Mucosa of descending colon (tissue), 3 donors: ENCODE measurements around the gene SULT1E1. TPM values are rescaled to one million over a fixed set of nuclear protein-coding genes. Genes with fewer than 3 reads are reported as not detected.

Experiments
- ATAC-seq: fragments of 200-7000 bp; cut with Tn5 transposase; one replicate; pipeline ENCODE4 v1.9.1; 2020; ENCODE audit warnings: mild to moderate bottlenecking, moderate library complexity
- DNase-seq, 3 donors: peaks; one replicate each; pipeline ENCODE4 v3.0.0-alpha.2; 2020
- H3K36me3 ChIP-seq: fragments of 200-600 bp; one replicate; pipeline ENCODE4 v1.8.0; 2021; ENCODE audit warnings: low read depth, mild to moderate bottlenecking
- H3K4me1 ChIP-seq: fragments of 200-600 bp; one replicate; pipeline ENCODE4 v1.8.0; 2021; ENCODE audit warnings: low read depth, mild to moderate bottlenecking
- H3K4me3 ChIP-seq: fragments of 200-600 bp; one replicate; pipeline ENCODE4 v1.8.0; 2021; ENCODE audit warnings: mild to moderate bottlenecking
- H3K9me3 ChIP-seq: fragments of 200-600 bp; one replicate; pipeline ENCODE4 v1.8.0; 2021; ENCODE audit warnings: mild to moderate bottlenecking
- intact Hi-C, 2 donors: fragments of 100-400 bp; cut with DNase I in 1 of 2; cut with micrococcal nuclease in 1 of 2; formaldehyde crosslinking; loops; one replicate each; pipeline versions ENCODE4 v1.11.0 to v1.11.1; 2022; cut with DNase I, micrococcal nuclease
- total RNA-seq, 3 donors: library from RNA; stranded (reverse); fragmentation: NEBNext Ultra II Directional in 2 of 3; extraction: Animal tissue kit (Norgen Biotek cat#: 25700) in 2 of 3; gene quantifications; one replicate each; pipeline versions ENCODE4 v1.2.1 to v1.2.4, GENCODE V29; 2021 to 2023
- TF ChIP-seq, protein P1 (sequence below): fragments of 200-600 bp; IDR thresholded peaks from one replicate; pipeline ENCODE4 v1.8.0; 2022; ENCODE audit warnings: antibody characterized with exemption, mild to moderate bottlenecking
- donor health status: DM: no; HTN: no; CAD: no; lungs with moderate emphysema.
- donor health status: DM: no; HTN: no; CAD: no.
- donor health status: DM: no; HTN: yes; CAD: no.

The SULT1E1 gene
- total RNA-seq, 3 donors from 2014 or later, result 0.26 TPM; not detected in 2

DNA sequence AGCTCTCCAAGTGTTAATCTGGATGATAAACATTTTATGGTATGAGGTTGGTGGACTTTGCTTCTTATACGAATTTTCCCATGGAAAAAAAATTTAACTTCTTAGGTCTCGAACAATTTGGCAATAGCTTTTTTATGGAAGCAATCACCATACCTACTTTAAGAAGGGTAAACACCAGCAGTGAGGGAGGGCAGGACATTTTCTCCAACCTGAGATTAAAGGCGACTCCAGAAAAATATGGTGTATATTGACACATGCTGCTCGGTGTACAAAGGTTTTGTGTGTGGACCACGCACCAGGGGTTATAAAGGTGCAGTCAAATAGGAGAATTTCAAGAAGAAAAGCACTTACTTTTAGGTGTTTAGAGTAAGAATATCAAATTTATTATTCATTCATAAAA, 34.2 kb upstream of the SULT1E1 start:
- no peaks in the 10 kb centered on the region for H3K4me1 ChIP-seq
- TF ChIP-seq, protein P1, sequence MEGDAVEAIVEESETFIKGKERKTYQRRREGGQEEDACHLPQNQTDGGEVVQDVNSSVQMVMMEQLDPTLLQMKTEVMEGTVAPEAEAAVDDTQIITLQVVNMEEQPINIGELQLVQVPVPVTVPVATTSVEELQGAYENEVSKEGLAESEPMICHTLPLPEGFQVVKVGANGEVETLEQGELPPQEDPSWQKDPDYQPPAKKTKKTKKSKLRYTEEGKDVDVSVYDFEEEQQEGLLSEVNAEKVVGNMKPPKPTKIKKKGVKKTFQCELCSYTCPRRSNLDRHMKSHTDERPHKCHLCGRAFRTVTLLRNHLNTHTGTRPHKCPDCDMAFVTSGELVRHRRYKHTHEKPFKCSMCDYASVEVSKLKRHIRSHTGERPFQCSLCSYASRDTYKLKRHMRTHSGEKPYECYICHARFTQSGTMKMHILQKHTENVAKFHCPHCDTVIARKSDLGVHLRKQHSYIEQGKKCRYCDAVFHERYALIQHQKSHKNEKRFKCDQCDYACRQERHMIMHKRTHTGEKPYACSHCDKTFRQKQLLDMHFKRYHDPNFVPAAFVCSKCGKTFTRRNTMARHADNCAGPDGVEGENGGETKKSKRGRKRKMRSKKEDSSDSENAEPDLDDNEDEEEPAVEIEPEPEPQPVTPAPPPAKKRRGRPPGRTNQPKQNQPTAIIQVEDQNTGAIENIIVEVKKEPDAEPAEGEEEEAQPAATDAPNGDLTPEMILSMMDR, result no peak
- no peak overlapping the region for H3K4me3 ChIP-seq
- ATAC-seq (peak; percentile 93), DNase-seq (peak in 1 of 3 donors; percentile 52)
- intact Hi-C loops, result no loop called here
- no peaks in the 10 kb centered on the region for H3K36me3 ChIP-seq
- no peaks in the 10 kb centered on the region for H3K9me3 ChIP-seq

DNA sequence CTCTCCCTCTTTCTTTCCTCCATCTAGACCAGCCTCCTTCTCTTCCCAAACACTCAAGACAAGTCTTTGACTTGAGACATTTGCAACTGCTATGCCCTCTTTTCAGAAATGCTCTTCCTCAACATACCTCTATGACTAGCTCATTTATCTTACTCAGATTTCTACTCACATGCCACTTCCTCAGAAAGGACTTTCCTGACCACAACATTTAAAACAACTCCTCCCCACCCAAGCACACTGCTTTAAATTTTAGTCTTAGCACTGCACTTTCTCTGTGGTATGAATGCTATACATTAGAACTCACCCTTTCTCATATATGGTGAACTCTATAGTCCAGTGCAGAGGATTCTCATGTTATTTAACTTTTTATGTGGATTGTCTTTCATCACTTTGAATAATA, 28.4 kb upstream of the SULT1E1 start:
- H3K36me3 ChIP-seq, result no peaks in the 10 kb centered on the region
- no peaks in the 10 kb centered on the region for H3K9me3 ChIP-seq
- TF ChIP-seq, protein P1, result no peak
- ATAC-seq, result no peak
- intact Hi-C loops, result no loop called here
- no peak for DNase-seq
- no peaks in the 10 kb centered on the region for H3K4me1 ChIP-seq
- H3K4me3 ChIP-seq, result no peak overlapping the region

DNA sequence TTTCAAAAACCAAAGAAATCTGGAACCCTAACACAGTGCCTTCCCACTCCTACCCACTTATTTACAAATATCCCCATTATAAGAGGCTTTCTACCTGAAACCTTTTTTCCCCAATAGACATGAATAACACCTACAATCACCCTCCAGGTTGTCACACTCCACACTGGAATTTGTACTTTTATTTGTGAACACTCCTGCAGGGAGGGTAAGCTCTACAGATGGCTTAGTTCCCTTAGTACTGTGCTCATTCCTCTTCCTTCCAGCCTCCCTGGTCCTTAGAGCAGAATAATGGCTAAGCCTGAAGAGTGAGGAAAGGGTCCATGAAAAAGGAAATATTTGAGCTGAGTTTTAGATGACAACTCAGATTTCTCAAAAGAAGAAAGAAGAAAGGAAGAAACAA, 22.2 kb upstream of the SULT1E1 start:
- DNase-seq (no peak), ATAC-seq (no peak)
- no peaks in the 10 kb centered on the region for H3K9me3 ChIP-seq
- H3K36me3 ChIP-seq, result no peaks in the 10 kb centered on the region
- no peaks in the 10 kb centered on the region for H3K4me1 ChIP-seq
- intact Hi-C loops, result no loop called here
- TF ChIP-seq, protein P1, result no peak
- H3K4me3 ChIP-seq, result no peak overlapping the region

DNA sequence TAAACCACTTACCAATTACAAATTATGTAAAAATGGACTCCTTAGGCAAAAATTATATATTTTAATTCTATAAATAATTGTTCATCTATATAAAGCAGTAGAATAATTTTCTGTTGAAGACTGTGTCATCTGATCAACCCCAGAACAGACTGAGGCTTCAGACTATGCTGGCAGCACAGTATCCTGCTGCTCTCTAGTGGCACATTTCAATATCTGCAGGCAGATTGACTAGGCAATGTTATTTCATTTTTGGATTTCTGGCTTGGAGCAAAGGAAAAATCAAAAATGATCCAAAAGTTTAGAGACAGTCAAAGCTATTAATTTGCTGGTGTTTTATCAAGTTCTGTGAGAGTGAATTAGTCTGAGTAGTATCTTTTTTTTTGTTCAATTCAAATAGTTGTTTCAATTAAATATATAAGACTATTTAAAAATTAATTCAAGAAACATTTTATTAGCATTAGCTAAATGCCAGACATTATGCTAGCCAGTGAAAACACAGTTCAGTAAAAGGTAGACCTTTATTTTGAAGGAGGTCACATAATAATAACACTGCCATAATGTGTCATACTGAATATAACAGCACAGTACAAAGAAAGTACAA, 21.3 kb upstream of the SULT1E1 start:
- Histone ChIP-seq H3K4me3 (no peak overlapping the region), H3K36me3 (no peaks in the 10 kb centered on the region), H3K9me3 (no peaks in the 10 kb centered on the region), H3K4me1 (no peaks in the 10 kb centered on the region)
- TF ChIP-seq, protein P1, result peak; percentile 67
- DNase-seq (peak in 1 of 3 donors; percentile 30), ATAC-seq (peak; percentile 93)
- intact Hi-C loops, result loop anchor here in 1 of 2 donors (2.0 kb wide), 1 partner anchor 192 kb away; no protein-coding TSS in a partner anchor

DNA sequence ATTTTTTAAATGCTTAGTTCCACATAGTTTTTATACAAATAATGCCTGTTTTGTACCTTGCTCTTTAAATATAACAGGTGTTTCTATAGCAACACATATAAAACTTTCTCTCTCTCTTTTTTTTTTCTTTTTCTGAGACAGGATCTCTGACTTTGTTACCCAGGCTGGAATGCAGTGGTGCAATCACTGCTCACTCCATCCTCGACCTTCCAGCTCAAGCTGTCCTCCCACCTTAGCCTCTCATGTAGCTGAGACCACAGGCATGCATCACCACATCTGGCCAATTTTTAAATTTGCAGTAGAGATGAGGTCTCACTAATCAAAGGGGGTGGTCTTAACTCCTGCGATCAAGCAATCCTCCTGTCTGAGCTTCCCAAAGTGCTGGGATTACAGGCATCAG, 18.3 kb upstream of the SULT1E1 start:
- Histone ChIP-seq H3K4me3 (no peak overlapping the region), H3K9me3 (no peaks in the 10 kb centered on the region), H3K4me1 (no peaks in the 10 kb centered on the region), H3K36me3 (no peaks in the 10 kb centered on the region)
- no peak for DNase-seq
- TF ChIP-seq, protein P1, result no peak
- ATAC-seq, result no peak
- intact Hi-C loops, result no loop called here

DNA sequence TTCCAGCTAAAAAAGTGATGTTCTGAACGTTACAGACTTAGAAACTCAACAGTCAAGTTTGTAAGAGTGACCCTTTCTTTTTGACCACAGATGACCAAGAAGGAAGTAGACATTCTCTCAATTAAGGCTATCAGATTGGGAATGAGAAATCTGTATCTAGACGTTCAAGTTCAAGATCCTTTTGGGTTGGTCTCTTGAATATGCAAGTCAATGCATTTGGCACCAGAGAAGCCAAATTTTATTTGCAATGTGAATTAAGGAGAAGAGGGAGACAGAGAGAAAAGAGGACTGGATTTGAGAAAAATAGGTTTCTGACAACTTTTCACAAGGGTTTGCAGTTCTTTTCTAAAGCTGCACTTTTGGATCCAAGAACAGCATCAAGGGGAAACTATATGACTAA, 17.5 kb upstream of the SULT1E1 start:
- Histone ChIP-seq H3K4me1 (no peaks in the 10 kb centered on the region), H3K36me3 (no peaks in the 10 kb centered on the region), H3K9me3 (no peaks in the 10 kb centered on the region), H3K4me3 (no peak overlapping the region)
- ATAC-seq (no peak), DNase-seq (no peak)
- intact Hi-C loops, result no loop called here
- TF ChIP-seq, protein P1, result no peak
